HCT116 (cell line): ENCODE results near the gene SLC47A2.

Source experiments
- CEBPB ChIP-seq: IDR thresholded peaks from 2 replicates; pipeline ENCODE4 v1.6.1; 2012; ENCODE audit warnings: low read depth
- EZH2 ChIP-seq: fragments of 200-600 bp; sonication (generic); IDR thresholded peaks from 2 replicates; pipeline ENCODE4 v1.6.1; 2017; ENCODE audit warnings: antibody characterized with exemption, mixed run types
- EZH2phosphoT487 ChIP-seq: fragments of 200-600 bp; IDR thresholded peaks from 2 replicates; pipeline ENCODE4 v1.6.1; 2018; ENCODE audit warnings: antibody characterized with exemption, borderline replicate concordance
- POLR2A ChIP-seq: IDR thresholded peaks from 2 replicates; pipeline ENCODE4 v1.7.0; 2011; ENCODE audit warnings: borderline replicate concordance; ENCODE audit not compliant: insufficient read depth, insufficient read length; ENCODE audit errors: extremely low read depth
- RAD21 ChIP-seq: IDR thresholded peaks from 2 replicates; pipeline ENCODE4 v1.6.1; 2012; ENCODE audit warnings: low read depth, mild to moderate bottlenecking
- ZNF274 ChIP-seq: fragments of 200-500 bp; sonication (Bioruptor generic); IDR thresholded peaks from 2 replicates; pipeline ENCODE4 v1.6.1; 2014; ENCODE audit warnings: mild to moderate bottlenecking, low read depth, low read length, inconsistent platforms
- TF ChIP-seq, protein P1 (sequence below): IDR thresholded peaks from 2 replicates; pipeline ENCODE4 v1.6.1; 2012
- TF ChIP-seq, protein P2 (sequence below), 3 experiments: fragments of 200-600 bp in 1 of 3; sonication (generic) in 1 of 3; IDR thresholded peaks in 2 of 3; conservative IDR thresholded peaks in 1 of 3; 2 replicates each; pipeline ENCODE4 v1.5.1; 2012 to 2017; ENCODE audit warnings: low read depth in 2 of 3, low read length in 2 of 3, antibody characterized with exemption in 1 of 3, borderline replicate concordance in 1 of 3, control low read depth in 1 of 3, mild to moderate bottlenecking in 1 of 3, mixed read lengths in 1 of 3, mixed run types in 1 of 3, moderate library complexity in 1 of 3; ENCODE audit not compliant: insufficient read depth in 1 of 3

DNA sequence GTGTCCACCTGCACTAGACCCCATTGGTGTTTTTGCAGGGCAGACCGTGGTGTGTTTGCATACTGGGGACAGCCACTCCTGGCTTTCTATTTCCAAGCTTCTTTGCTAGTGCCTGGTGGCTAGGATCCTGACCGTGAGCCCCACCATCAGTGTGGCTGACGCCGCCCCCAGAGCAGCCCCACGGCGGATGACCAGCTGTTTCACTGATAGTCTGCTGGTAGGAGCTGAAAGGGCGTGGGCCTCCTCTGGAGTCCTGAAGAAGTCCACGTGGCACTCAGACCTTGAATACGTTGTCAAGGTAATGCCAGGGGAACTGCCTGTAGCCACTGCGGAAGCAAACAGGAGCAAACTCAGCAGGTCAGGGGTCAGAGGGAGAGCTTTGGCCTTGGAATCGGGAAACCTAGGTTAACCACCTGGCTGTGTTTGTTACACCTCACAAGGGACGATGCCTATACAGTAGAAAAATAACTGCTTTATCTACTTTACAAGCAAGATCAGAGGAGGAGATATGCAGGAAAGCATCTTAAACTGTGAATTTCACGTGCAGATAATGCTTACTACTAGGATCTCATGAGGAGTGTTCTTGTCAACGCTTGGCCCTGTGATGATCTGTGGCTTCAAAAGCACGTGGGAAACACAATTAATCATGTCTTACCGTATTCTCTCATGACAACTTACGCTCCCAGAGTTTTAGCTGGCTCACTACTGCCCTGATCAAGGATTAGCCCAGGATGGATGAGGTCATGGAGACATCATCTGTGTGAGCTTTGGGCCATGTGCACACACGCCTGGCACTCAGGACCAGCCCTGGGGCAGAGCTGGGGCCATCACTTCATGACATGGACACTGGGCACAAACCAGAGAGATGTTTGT is 37.6 kb downstream of the SLC47A2 start:
- TF ChIP-seq, protein P1, sequence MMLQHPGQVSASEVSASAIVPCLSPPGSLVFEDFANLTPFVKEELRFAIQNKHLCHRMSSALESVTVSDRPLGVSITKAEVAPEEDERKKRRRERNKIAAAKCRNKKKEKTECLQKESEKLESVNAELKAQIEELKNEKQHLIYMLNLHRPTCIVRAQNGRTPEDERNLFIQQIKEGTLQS: no peak
- no peak for TF ChIP-seq ZNF274
- TF ChIP-seq EZH2phosphoT487: no peak
- TF ChIP-seq EZH2: no peak
- TF ChIP-seq RAD21: no peak
- TF ChIP-seq, protein P2, sequence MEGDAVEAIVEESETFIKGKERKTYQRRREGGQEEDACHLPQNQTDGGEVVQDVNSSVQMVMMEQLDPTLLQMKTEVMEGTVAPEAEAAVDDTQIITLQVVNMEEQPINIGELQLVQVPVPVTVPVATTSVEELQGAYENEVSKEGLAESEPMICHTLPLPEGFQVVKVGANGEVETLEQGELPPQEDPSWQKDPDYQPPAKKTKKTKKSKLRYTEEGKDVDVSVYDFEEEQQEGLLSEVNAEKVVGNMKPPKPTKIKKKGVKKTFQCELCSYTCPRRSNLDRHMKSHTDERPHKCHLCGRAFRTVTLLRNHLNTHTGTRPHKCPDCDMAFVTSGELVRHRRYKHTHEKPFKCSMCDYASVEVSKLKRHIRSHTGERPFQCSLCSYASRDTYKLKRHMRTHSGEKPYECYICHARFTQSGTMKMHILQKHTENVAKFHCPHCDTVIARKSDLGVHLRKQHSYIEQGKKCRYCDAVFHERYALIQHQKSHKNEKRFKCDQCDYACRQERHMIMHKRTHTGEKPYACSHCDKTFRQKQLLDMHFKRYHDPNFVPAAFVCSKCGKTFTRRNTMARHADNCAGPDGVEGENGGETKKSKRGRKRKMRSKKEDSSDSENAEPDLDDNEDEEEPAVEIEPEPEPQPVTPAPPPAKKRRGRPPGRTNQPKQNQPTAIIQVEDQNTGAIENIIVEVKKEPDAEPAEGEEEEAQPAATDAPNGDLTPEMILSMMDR (IDR thresholded peaks at IDR 0.05 in 2 of 3, conservative IDR thresholded peaks at IDR 0.05 in 1 of 3; ENCODE audit: borderline replicate concordance in 1 of 3, insufficient read depth in 1 of 3, low read depth in 2 of 3, low read length in 2 of 3): no peak
- TF ChIP-seq POLR2A: no peak
- TF ChIP-seq CEBPB: no peak
